ENCODE measurements around the gene EIF4G3.
A peak's percentile ranks its signal among the peaks of the same experiment; 100 is the strongest.
"Not testable (repeated sequence)": the region's sequence is repeated elsewhere in the genome, so short reads cannot be mapped to it uniquely, and the experiment has no call there.

EIF4G3 gene

DNA sequence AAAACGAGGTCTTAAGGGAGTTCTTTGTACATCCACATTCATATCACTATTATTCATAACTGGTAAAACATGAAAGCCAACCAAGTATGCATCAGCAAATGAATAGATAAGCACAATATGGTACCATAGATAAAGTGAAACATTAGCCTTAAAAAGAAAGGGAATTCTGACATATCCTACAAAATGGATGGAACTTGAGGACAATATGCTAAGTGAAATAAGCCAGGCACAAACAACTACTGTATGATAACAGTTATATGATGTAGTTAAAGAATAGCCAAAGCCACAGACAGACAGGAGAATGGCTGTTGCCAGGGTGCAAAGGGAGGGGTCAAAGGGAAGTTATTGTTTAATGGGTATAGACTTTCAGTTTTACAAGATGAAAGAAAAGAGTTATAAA lies 148.9 kb downstream of the EIF4G3 start:
- Histone ChIP-seq H2AFZ (ENCODE audit: low read depth, low read length) (no peak overlapping the region), H3K36me3 (ENCODE audit: control insufficient read depth in 1 of 2, insufficient read depth in 2 of 2, low read depth in 1 of 2, low read length in 2 of 2) (peaks cover 0 to 4% of the 10 kb centered on the region in 2 experiments), H4K91ac (ENCODE audit: low read length) (no peak overlapping the region), H3K4me3 (ENCODE audit: insufficient read depth in 1 of 2, low read depth in 1 of 2, low read length in 2 of 2) (no peak overlapping the region), H2BK12ac (ENCODE audit: low read length in 2 of 2) (no peak overlapping the region), H3K9ac (ENCODE audit: low read length) (no peak overlapping the region), H4K8ac (ENCODE audit: low read length) (no peak overlapping the region), H2AK5ac (ENCODE audit: low read length, severe bottlenecking) (no peak overlapping the region), H3K79me1 (replicated peaks; ENCODE audit: low read length, poor library complexity, severe bottlenecking) (peaks cover 14% of the 10 kb centered on the region), H2BK15ac (ENCODE audit: low read depth, poor library complexity, severe bottlenecking) (no peak overlapping the region), H3K23ac (ENCODE audit: low read length in 2 of 2) (no peak overlapping the region), H3K9me3 (ENCODE audit: control insufficient read depth, low read length) (no peaks in the 10 kb centered on the region), H3K14ac (ENCODE audit: low read length in 2 of 2) (no peak overlapping the region), H3K4me1 (ENCODE audit: control insufficient read depth, insufficient read depth, low read depth, low read length) (peaks cover 5% of the 10 kb centered on the region), H2BK5ac (ENCODE audit: low read depth, low read length, poor library complexity, severe bottlenecking) (no peak overlapping the region), H2BK120ac (ENCODE audit: low read depth, low read length) (no peak overlapping the region), H3K27me3 (ENCODE audit: control insufficient read depth in 1 of 2, insufficient read depth in 1 of 2, low read length in 2 of 2) (no peaks in the 10 kb centered on the region), H3K4me2 (ENCODE audit: low read length, poor library complexity, severe bottlenecking) (no peak overlapping the region), H3K4ac (ENCODE audit: low read depth in 1 of 2, low read length in 2 of 2) (no peak overlapping the region), H3K18ac (ENCODE audit: low read depth in 1 of 2, low read length in 2 of 2) (no peak overlapping the region), H3K27ac (ENCODE audit: low read length, poor library complexity, severe bottlenecking) (no peak overlapping the region)
- WGBS, result 100% methylated on average over 1 of the region's 1 CpG
- no peak for DNase-seq

GRCh38 chr1:21024918-21025317 lies 151.8 kb downstream of the EIF4G3 start:
- Histone ChIP-seq H2AK5ac (ENCODE audit: low read length, severe bottlenecking) (peak overlapping the region; percentile 57), H3K4me1 (ENCODE audit: control insufficient read depth, insufficient read depth, low read depth, low read length) (peaks cover 10% of the 10 kb centered on the region), H3K4ac (ENCODE audit: low read depth in 1 of 2, low read length in 2 of 2) (peak overlapping the region in 1 of 2 experiments; percentile 86), H3K23ac (ENCODE audit: low read length in 2 of 2) (no peak overlapping the region), H3K27me3 (ENCODE audit: control insufficient read depth in 1 of 2, insufficient read depth in 1 of 2, low read length in 2 of 2) (no peaks in the 10 kb centered on the region), H2AFZ (ENCODE audit: low read depth, low read length) (no peak overlapping the region), H4K91ac (ENCODE audit: low read length) (no peak overlapping the region), H2BK12ac (ENCODE audit: low read length in 2 of 2) (peak overlapping the region in 1 of 2 experiments; percentile 42), H3K14ac (ENCODE audit: low read length in 2 of 2) (no peak overlapping the region), H3K18ac (ENCODE audit: low read depth in 1 of 2, low read length in 2 of 2) (peak overlapping the region; percentile 66 to 82), H3K79me1 (replicated peaks; ENCODE audit: low read length, poor library complexity, severe bottlenecking) (peaks cover 6% of the 10 kb centered on the region), H3K4me2 (ENCODE audit: low read length, poor library complexity, severe bottlenecking) (no peak overlapping the region), H3K9me3 (ENCODE audit: control insufficient read depth, low read length) (no peaks in the 10 kb centered on the region), H4K8ac (ENCODE audit: low read length) (no peak overlapping the region), H3K36me3 (ENCODE audit: control insufficient read depth in 1 of 2, insufficient read depth in 2 of 2, low read depth in 1 of 2, low read length in 2 of 2) (peaks cover 0 to 4% of the 10 kb centered on the region in 2 experiments), H2BK120ac (ENCODE audit: low read depth, low read length) (no peak overlapping the region), H3K9ac (ENCODE audit: low read length) (no peak overlapping the region), H3K27ac (ENCODE audit: low read length, poor library complexity, severe bottlenecking) (no peak overlapping the region), H2BK5ac (ENCODE audit: low read depth, low read length, poor library complexity, severe bottlenecking) (no peak overlapping the region), H3K4me3 (ENCODE audit: insufficient read depth in 1 of 2, low read depth in 1 of 2, low read length in 2 of 2) (no peak overlapping the region), H2BK15ac (ENCODE audit: low read depth, poor library complexity, severe bottlenecking) (no peak overlapping the region)
- 55% methylated on average over 3 of the region's 4 CpGs for WGBS
- DNase-seq, result peak; percentile 43

DNA sequence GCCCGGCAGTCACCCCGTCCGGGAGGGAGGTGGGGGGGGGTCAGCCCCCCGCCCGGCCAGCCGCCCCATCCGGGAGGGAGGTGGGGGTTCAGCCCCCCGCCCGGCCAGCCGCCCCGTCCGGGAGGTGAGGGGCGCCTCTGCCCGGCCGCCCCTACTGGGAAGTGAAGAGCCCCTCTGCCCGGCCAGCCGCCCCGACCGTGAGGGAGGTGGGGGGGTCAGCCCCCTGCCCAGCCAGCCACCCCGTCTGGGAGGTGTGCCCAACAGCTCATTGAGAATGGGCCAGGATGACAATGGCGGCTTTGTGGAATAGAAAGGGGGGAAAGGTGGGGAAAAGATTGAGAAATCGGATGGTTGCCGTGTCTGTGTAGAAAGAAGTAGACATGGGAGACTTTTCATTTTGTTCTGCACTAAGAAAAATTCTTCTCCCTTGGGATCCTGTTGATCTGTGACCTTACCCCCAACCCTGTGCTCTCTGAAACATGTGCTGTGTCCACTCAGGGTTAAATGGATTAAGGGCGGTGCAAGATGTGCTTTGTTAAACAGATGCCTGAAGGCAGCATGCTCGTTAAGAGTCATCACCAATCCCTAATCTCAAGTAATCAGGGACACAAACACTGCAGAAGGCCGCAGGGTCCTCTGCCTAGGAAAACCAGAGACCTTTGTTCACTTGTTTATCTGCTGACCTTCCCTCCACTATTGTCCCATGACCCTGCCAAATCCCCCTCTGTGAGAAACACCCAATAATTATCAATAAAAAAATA lies 152.4 kb downstream of the EIF4G3 start:
- H3K9me3 ChIP-seq (ENCODE audit: control insufficient read depth, low read length); H3K4me2 ChIP-seq (ENCODE audit: low read length, poor library complexity, severe bottlenecking); H3K9ac ChIP-seq (ENCODE audit: low read length); H3K27ac ChIP-seq (ENCODE audit: low read length, poor library complexity, severe bottlenecking); H2AK5ac ChIP-seq (ENCODE audit: low read length, severe bottlenecking); H3K14ac ChIP-seq (ENCODE audit: low read length in 2 of 2); H3K36me3 ChIP-seq (ENCODE audit: control insufficient read depth in 1 of 2, insufficient read depth in 2 of 2, low read depth in 1 of 2, low read length in 2 of 2); H2AFZ ChIP-seq (ENCODE audit: low read depth, low read length); H4K91ac ChIP-seq (ENCODE audit: low read length); H3K23ac ChIP-seq (ENCODE audit: low read length in 2 of 2); DNase-seq; H2BK5ac ChIP-seq (ENCODE audit: low read depth, low read length, poor library complexity, severe bottlenecking); H2BK15ac ChIP-seq (ENCODE audit: low read depth, poor library complexity, severe bottlenecking); H2BK12ac ChIP-seq (ENCODE audit: low read length in 2 of 2); H3K4ac ChIP-seq (ENCODE audit: low read depth in 1 of 2, low read length in 2 of 2); H4K8ac ChIP-seq (ENCODE audit: low read length); H3K27me3 ChIP-seq (ENCODE audit: control insufficient read depth in 1 of 2, insufficient read depth in 1 of 2, low read length in 2 of 2); H2BK120ac ChIP-seq (ENCODE audit: low read depth, low read length); H3K79me1 ChIP-seq (replicated peaks; ENCODE audit: low read length, poor library complexity, severe bottlenecking); H3K4me3 ChIP-seq (ENCODE audit: insufficient read depth in 1 of 2, low read depth in 1 of 2, low read length in 2 of 2): not testable (repeated sequence)
- peaks cover 10% of the 10 kb centered on the region for H3K4me1 ChIP-seq (ENCODE audit: control insufficient read depth, insufficient read depth, low read depth, low read length)
- 78% methylated on average over 9 of the region's 26 CpGs for WGBS
- peak overlapping the region in 1 of 2 experiments; percentile 48 for H3K18ac ChIP-seq (ENCODE audit: low read depth in 1 of 2, low read length in 2 of 2)

GRCh38 chr1:21022279-21023040 lies 154.2 kb downstream of the EIF4G3 start:
- Histone ChIP-seq H3K27ac (ENCODE audit: low read length, poor library complexity, severe bottlenecking) (peak overlapping the region; percentile 82), H2BK120ac (ENCODE audit: low read depth, low read length) (no peak overlapping the region), H2BK5ac (ENCODE audit: low read depth, low read length, poor library complexity, severe bottlenecking) (no peak overlapping the region), H3K27me3 (ENCODE audit: control insufficient read depth in 1 of 2, insufficient read depth in 1 of 2, low read length in 2 of 2) (no peaks in the 10 kb centered on the region), H3K4me3 (ENCODE audit: insufficient read depth in 1 of 2, low read depth in 1 of 2, low read length in 2 of 2) (peak overlapping the region in 1 of 2 experiments; percentile 69), H3K18ac (ENCODE audit: low read depth in 1 of 2, low read length in 2 of 2) (peak overlapping the region in 1 of 2 experiments; percentile 58), H4K91ac (ENCODE audit: low read length) (no peak overlapping the region), H3K9ac (ENCODE audit: low read length) (peak overlapping the region; percentile 87), H3K4me2 (ENCODE audit: low read length, poor library complexity, severe bottlenecking) (peak overlapping the region; percentile 13), H2BK12ac (ENCODE audit: low read length in 2 of 2) (no peak overlapping the region), H3K9me3 (ENCODE audit: control insufficient read depth, low read length) (no peaks in the 10 kb centered on the region), H3K79me1 (replicated peaks; ENCODE audit: low read length, poor library complexity, severe bottlenecking) (peaks cover 5% of the 10 kb centered on the region), H2AFZ (ENCODE audit: low read depth, low read length) (no peak overlapping the region), H4K8ac (ENCODE audit: low read length) (no peak overlapping the region), H2AK5ac (ENCODE audit: low read length, severe bottlenecking) (no peak overlapping the region), H3K4ac (ENCODE audit: low read depth in 1 of 2, low read length in 2 of 2) (no peak overlapping the region), H2BK15ac (ENCODE audit: low read depth, poor library complexity, severe bottlenecking) (no peak overlapping the region), H3K23ac (ENCODE audit: low read length in 2 of 2) (no peak overlapping the region), H3K4me1 (ENCODE audit: control insufficient read depth, insufficient read depth, low read depth, low read length) (peaks cover 7% of the 10 kb centered on the region), H3K36me3 (ENCODE audit: control insufficient read depth in 1 of 2, insufficient read depth in 2 of 2, low read depth in 1 of 2, low read length in 2 of 2) (no peaks in the 10 kb centered on the region), H3K14ac (ENCODE audit: low read length in 2 of 2) (no peak overlapping the region)
- DNase-seq, result peak; percentile 100
- WGBS, result 23% methylated on average over 5 of the region's 6 CpGs

Data from mesenchymal stem cell (in vitro differentiated cells and primary cell).